Activated CD4-positive, alpha-beta T cell treated with anti-CD3 and anti-CD28 coated beads, Interleukin-2, amount 10 ng/mL, durations not matched to agents 7 days and 5 days (primary cell): ENCODE results near the gene MTX1. TPM values are rescaled to one million over a fixed set of nuclear protein-coding genes. Genes with fewer than 3 reads are reported as not detected.
"Not testable (repeated sequence)": the region's sequence is repeated elsewhere in the genome, so short reads cannot be mapped to it uniquely, and the experiment has no call there.

Experiments used
- CTCF ChIA-PET: fragments of 350-600 bp; sonication (Branson Sonifier 250); formaldehyde crosslinking; loops from one replicate; lab custom pipeline; 2021; ENCODE audit warnings: antibody characterized with exemption; lab: Charles Lee
- POLR2A ChIA-PET: fragments of 350-600 bp; sonication (Branson Sonifier 250); formaldehyde crosslinking; loops from one replicate; lab custom pipeline; 2021; ENCODE audit warnings: antibody characterized with exemption; lab: Charles Lee
- DNase-seq: peaks from one replicate; pipeline ENCODE4 v3.0.0-alpha.2; 2020
- H3K27ac Mint-ChIP-seq: one replicate; pipeline ENCODE4 v1.8.0; 2021; ENCODE audit warnings: mild to moderate bottlenecking, moderate library complexity, mixed read lengths
- H3K27me3 Mint-ChIP-seq: one replicate; pipeline ENCODE4 v1.8.0; 2021; ENCODE audit warnings: mixed read lengths
- H3K36me3 Mint-ChIP-seq: one replicate; pipeline ENCODE4 v1.8.0; 2021; ENCODE audit warnings: low read depth, mixed read lengths
- H3K4me1 Mint-ChIP-seq: one replicate; pipeline ENCODE4 v1.8.0; 2021; ENCODE audit warnings: mixed read lengths
- H3K4me3 Mint-ChIP-seq: one replicate; pipeline ENCODE4 v1.8.0; 2021; ENCODE audit warnings: mild to moderate bottlenecking, moderate library complexity, mixed read lengths
- H3K9me3 Mint-ChIP-seq: one replicate; pipeline ENCODE4 v1.8.0; 2021; ENCODE audit warnings: mixed read lengths
- total RNA-seq, 2 experiments: library from RNA; stranded (reverse); gene quantifications; one replicate each; pipeline ENCODE4 v1.2.3, GENCODE V29; 2021

Gene MTX1
- total RNA-seq, 2 experiments from 2014 or later: 32.8 to 37.3 TPM

GRCh38 chr1:155205969-155206593, 2.4 kb upstream of the MTX1 start:
- CTCF ChIA-PET: interaction anchor here (0.9 to 5.1 kb wide), 5 partner anchors 13 to 153 kb away, joined by 3 to 27 read pairs (median 5); partner anchors contain the start of gene ENTREP3
- no peak for DNase-seq
- no peaks in the 10 kb centered on the region for H3K9me3 Mint-ChIP-seq
- POLR2A ChIA-PET: no interaction called here
- no peaks in the 10 kb centered on the region for H3K27me3 Mint-ChIP-seq
- peaks cover 31% of the 10 kb centered on the region for H3K4me1 Mint-ChIP-seq
- H3K4me3 Mint-ChIP-seq: no peak overlapping the region
- H3K36me3 Mint-ChIP-seq: peaks cover 4% of the 10 kb centered on the region
- H3K27ac Mint-ChIP-seq: no peak overlapping the region

DNA sequence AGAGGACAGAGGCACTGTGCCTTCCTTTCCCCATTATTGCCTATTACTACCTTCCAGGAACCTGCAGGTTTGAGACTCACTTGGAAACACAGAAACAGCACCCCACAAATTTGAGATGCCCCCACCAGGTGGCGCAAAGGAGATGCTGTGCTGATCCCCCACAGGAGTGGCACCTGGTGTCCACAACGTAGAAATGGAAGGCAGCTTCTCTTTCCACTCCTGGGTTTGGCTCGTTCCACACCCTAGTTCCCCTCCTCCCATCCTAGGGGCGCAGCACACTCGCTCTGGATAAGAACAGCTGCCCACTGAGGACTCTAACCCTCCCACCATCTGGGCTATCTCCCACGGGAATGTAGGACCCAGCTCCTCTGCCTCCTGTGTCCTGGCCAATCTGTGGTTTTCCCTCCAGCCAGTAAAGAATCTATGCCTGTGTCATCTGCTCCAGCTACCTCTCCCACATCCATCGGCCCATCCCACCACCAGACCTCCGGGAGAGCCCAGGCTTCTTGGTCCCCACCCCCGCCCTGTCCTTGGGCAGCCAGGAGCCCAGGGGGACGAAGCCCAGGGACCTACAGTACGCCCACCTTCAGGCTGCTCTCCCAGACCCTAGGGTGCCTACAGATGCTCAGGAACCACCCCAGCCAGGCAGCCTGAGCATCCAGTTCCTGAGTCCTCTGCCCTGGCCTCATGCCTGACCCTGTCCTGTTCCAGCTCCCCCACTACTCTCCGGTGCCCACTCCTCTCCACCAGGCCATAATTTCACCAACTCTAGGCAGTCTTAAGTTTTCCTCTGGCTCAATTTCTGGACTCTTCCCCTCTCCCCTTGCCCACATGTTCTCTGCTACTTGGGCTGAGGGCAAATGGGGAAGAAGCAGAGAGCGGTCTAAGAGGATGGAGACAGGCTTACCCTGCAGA, 1.3 kb upstream of the MTX1 start:
- ChIA-PET CTCF (interaction anchor here (0.6 to 2.2 kb wide), 23 partner anchors 8 to 1591 kb away, joined by 3 to 21 read pairs (median 4); partner anchors contain the start of genes ENTREP3 and KRTCAP2), POLR2A (no interaction called here)
- Mint-ChIP-seq H3K4me3 (peak overlapping the region; percentile 49), H3K4me1 (peaks cover 31% of the 10 kb centered on the region), H3K9me3 (no peaks in the 10 kb centered on the region), H3K36me3 (peaks cover 8% of the 10 kb centered on the region), H3K27me3 (no peaks in the 10 kb centered on the region), H3K27ac (peak overlapping the region; percentile 88)
- peak; percentile 94 for DNase-seq

- Mint-ChIP-seq H3K4me1 (peaks cover 31% of the 10 kb centered on the region), H3K36me3 (peaks cover 8% of the 10 kb centered on the region), H3K27ac (peak within 1 kb of the TSS; percentile 91), H3K27me3 (no peaks in the 10 kb centered on the region), H3K4me3 (peak within 1 kb of the TSS; percentile 82), H3K9me3 (no peaks in the 10 kb centered on the region)
- POLR2A ChIA-PET: no interaction called here
- no peak for DNase-seq
- CTCF ChIA-PET: interaction anchor here (0.6 to 2.2 kb wide), 9 partner anchors 14 to 48 kb away, joined by 4 to 21 read pairs (median 5); partner anchors contain the start of genes ENTREP3 and KRTCAP2
Measured at GRCh38 chr1:155207806-155208540, 522 bp upstream of the MTX1 start, which contains the start of gene THBS3. Gene THBS3, minus strand, starts transcription at chr1:155207897. Its CDS starts 21 bp downstream, at chr1:155207876.

DNA sequence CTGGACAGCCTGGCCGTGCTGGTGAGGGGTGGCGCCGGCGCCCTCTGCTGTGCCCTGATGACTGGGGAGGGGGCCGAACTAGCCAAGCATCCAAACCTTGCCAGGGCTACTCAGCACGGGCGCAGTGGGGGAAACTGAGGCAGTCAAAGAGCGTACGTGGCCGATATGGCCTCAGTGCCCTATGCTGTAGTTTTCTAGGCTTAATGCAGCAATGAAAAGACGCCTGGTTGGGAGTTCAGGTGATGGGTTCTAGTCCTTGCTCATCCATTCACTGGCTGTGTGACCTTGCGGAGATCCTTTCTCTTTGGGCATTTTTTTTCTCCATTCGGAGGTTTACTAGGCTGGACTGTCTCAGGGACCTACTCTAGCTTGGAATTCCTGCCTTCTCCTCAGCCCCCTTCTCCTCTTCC, 822 bp downstream of the MTX1 start:
- CTCF ChIA-PET: interaction anchor here (0.8 to 1.4 kb wide), 2 partner anchors 10 to 16 kb away, joined by 3 to 7 read pairs; no protein-coding TSS in a partner anchor
- Mint-ChIP-seq H3K36me3 (peaks cover 8% of the 10 kb centered on the region), H3K4me3 (peak overlapping the region; percentile 82), H3K4me1 (peaks cover 31% of the 10 kb centered on the region), H3K27me3 (no peaks in the 10 kb centered on the region), H3K9me3 (no peaks in the 10 kb centered on the region), H3K27ac (peak overlapping the region; percentile 91)
- no peak for DNase-seq
- POLR2A ChIA-PET: interaction anchor here (0.6 kb wide), 1 partner anchor 18 kb away, joined by 3 read pairs; no protein-coding TSS in a partner anchor

GRCh38 chr1:155210314-155211104, 2.0 kb downstream of the MTX1 start:
- ChIA-PET POLR2A (no interaction called here), CTCF (interaction anchor here (1.5 kb wide), 1 partner anchor 37 kb away, joined by 4 read pairs; the partner anchor contains the start of gene KRTCAP2)
- Mint-ChIP-seq H3K4me3 (peak overlapping the region; percentile 5), H3K36me3 (peaks cover 13% of the 10 kb centered on the region), H3K27ac (peak overlapping the region; percentile 9), H3K27me3 (no peaks in the 10 kb centered on the region), H3K9me3 (no peaks in the 10 kb centered on the region), H3K4me1 (peaks cover 37% of the 10 kb centered on the region)
- no peak for DNase-seq

- CTCF ChIA-PET: interaction anchor here (1.1 to 1.5 kb wide), 2 partner anchors 36 to 38 kb away, joined by 3 to 4 read pairs; partner anchors contain the start of gene KRTCAP2
- H3K9me3 Mint-ChIP-seq, POLR2A ChIA-PET, H3K27ac Mint-ChIP-seq, H3K27me3 Mint-ChIP-seq, DNase-seq, H3K4me3 Mint-ChIP-seq: not testable (repeated sequence)
- H3K36me3 Mint-ChIP-seq: peaks cover 13% of the 10 kb centered on the region
- H3K4me1 Mint-ChIP-seq: peaks cover 37% of the 10 kb centered on the region
Measured at GRCh38 chr1:155211381-155212050, 3.0 kb downstream of the MTX1 start.

DNA sequence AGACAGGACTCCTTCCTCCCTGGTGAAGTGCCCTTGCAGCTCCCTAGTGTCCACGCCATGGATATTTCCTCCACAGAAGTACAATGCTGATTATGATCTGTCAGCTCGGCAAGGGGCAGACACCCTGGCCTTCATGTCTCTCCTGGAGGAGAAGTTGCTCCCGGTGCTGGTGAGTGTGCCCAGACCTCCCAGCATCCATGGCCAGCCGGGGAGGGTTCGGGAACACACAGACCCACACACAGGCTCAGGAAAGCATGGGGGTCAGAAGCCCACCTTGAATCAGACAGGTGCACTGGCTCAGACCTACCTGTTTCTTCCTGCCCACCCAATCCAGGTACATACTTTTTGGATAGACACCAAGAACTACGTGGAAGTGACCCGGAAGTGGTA, 3.6 kb downstream of the MTX1 start:
- peaks cover 32% of the 10 kb centered on the region for H3K4me1 Mint-ChIP-seq
- peaks cover 13% of the 10 kb centered on the region for H3K36me3 Mint-ChIP-seq
- H3K27me3 Mint-ChIP-seq, DNase-seq, H3K4me3 Mint-ChIP-seq, POLR2A ChIA-PET, H3K27ac Mint-ChIP-seq, H3K9me3 Mint-ChIP-seq: not testable (repeated sequence)
- CTCF ChIA-PET: interaction anchor here (0.6 to 1.5 kb wide), 3 partner anchors 36 to 588 kb away, joined by 3 to 4 read pairs (median 3); partner anchors contain the start of gene KRTCAP2

DNA sequence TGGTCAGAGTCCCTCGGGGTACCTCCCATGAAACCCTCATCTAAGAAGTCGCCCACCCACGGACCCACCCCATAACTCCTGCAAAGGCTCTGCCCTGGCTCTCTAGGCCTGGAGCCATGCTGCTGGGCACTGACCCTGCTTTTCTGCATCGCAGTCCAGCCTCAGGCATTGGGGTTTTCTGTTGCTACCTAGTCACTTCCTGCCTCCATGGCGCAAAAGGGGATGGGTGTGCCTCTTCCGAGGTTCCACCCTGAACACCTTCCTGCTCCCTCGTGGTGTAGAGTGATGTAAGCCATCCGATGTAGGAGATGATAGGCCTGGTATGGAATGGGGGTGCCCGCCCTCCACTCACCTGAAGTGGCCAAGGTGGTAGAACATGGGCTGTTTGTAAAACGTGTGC, 6.2 kb downstream of the MTX1 start:
- H3K27me3 Mint-ChIP-seq, H3K9me3 Mint-ChIP-seq, DNase-seq, CTCF ChIA-PET, H3K4me3 Mint-ChIP-seq, POLR2A ChIA-PET: not testable (repeated sequence)
- peaks cover 13% of the 10 kb centered on the region for H3K36me3 Mint-ChIP-seq
- H3K4me1 Mint-ChIP-seq: peaks cover 31% of the 10 kb centered on the region
- peak overlapping the region; percentile 82 for H3K27ac Mint-ChIP-seq

GRCh38 chr1:155218854-155219591, 10.5 kb downstream of the MTX1 start:
- ChIA-PET POLR2A (interaction anchor here (0.6 kb wide), 1 partner anchor 1683 kb away, joined by 3 read pairs; the partner anchor contains the start of gene S100A6), CTCF (interaction anchor here (1.0 to 2.0 kb wide), 5 partner anchors 10 to 105 kb away, joined by 3 to 6 read pairs (median 3); no protein-coding TSS in a partner anchor)
- H3K27ac Mint-ChIP-seq: peak overlapping the region; percentile 87
- DNase-seq: peak; percentile 46
- peaks cover 33% of the 10 kb centered on the region for H3K4me1 Mint-ChIP-seq
- no peaks in the 10 kb centered on the region for H3K27me3 Mint-ChIP-seq
- H3K4me3 Mint-ChIP-seq: no peak overlapping the region
- peaks cover 9% of the 10 kb centered on the region for H3K36me3 Mint-ChIP-seq
- peaks cover 2% of the 10 kb centered on the region for H3K9me3 Mint-ChIP-seq

DNA sequence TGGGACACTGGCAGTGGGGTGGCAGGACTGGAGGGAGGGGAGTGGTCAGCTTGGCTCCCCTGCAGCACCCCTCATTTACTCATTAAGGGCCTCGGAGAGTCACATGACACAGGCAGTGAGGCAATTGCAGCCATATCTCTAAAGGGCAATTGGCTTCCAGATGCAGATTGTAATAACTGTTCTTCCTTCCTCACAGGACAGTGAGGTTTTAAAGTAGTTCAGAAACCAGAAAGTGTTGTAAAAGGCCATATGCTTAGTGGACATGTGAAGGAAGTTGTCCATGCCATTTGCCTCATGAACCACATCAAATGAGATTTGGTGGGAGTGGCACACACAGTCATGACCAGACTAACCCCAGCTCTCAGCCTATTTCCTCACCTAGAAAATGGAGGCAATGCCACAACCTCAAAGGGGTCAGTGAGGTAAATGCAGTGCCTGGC, 11.1 kb downstream of the MTX1 start:
- peak overlapping the region; percentile 87 for H3K27ac Mint-ChIP-seq
- CTCF ChIA-PET: interaction anchor here (1.0 to 2.0 kb wide), 3 partner anchors 10 to 104 kb away, joined by 3 to 6 read pairs (median 4); no protein-coding TSS in a partner anchor
- H3K9me3 Mint-ChIP-seq: peaks cover 2% of the 10 kb centered on the region
- no peak overlapping the region for H3K4me3 Mint-ChIP-seq
- no peaks in the 10 kb centered on the region for H3K27me3 Mint-ChIP-seq
- no peak for DNase-seq
- H3K36me3 Mint-ChIP-seq: peaks cover 12% of the 10 kb centered on the region
- POLR2A ChIA-PET: interaction anchor here (0.6 kb wide), 1 partner anchor 1684 kb away, joined by 3 read pairs; the partner anchor contains the start of gene S100A6
- peaks cover 36% of the 10 kb centered on the region for H3K4me1 Mint-ChIP-seq
